ENCODE data around the gene COL3A1. TPM values are rescaled to one million over a fixed set of nuclear protein-coding genes. Genes with fewer than 3 reads are reported as not detected.

COL3A1 gene
- total and polyA plus RNA-seq, 2 of the 13 experiments (the other 11 are each of a cell fraction or from before 2014, with no cell fraction given): 0.04 TPM; not detected in 1

- no peaks in the 10 kb centered on the region for H4K20me1 ChIP-seq (ENCODE audit: insufficient read depth, low read length)
- no peak overlapping the region for H3K9ac ChIP-seq (ENCODE audit: insufficient read depth, low read depth, low read length)
- no peak overlapping the region for H3K4me2 ChIP-seq (ENCODE audit: low read depth, low read length)
- DNase-seq (ENCODE audit: low spot score): no peak
- 81% methylated on average over 4 of the region's 4 CpGs for WGBS (ENCODE audit: low lambda C conversion rate)
- no peaks in the 10 kb centered on the region for H3K27me3 ChIP-seq (ENCODE audit: control insufficient read depth in 1 of 2, insufficient read depth in 2 of 2, low read length in 2 of 2)
- H3K36me3 ChIP-seq (replicated peaks in 1 of 2; ENCODE audit: control insufficient read depth in 1 of 2, insufficient read depth in 2 of 2, low read length in 2 of 2): no peaks in the 10 kb centered on the region
- no peak for ATAC-seq
- H3K9me3 ChIP-seq (ENCODE audit: low read length): no peaks in the 10 kb centered on the region
- no peaks in the 10 kb centered on the region for H3K79me2 ChIP-seq (ENCODE audit: insufficient read depth, low read length)
- in situ Hi-C loops (cut with HindIII; ENCODE audit: extremely low pct_ligation_motif_present, low pct_unique_long_range_greater_than_20kb): no loop called here
- CTCF ChIA-PET (ENCODE audit: low intra/inter-chr PET ratio, low total read pairs): no interaction called here
- no TSS peak for BruUV-seq (replicated peaks)
- intact Hi-C loops (cut with micrococcal nuclease; ENCODE audit: unreplicated experiment): no loop called here
- no peak overlapping the region for H3K4me3 ChIP-seq (replicated peaks in 1 of 3; ENCODE audit: insufficient read depth in 1 of 3, low read depth in 2 of 3, low read length in 3 of 3)
- no peak overlapping the region for H2AFZ ChIP-seq (ENCODE audit: low read length)
- no peak for FAIRE-seq
- POLR2A ChIA-PET: no interaction called here
- peaks cover 19% of the 10 kb centered on the region for H3K4me1 ChIP-seq (ENCODE audit: insufficient read depth, low read length)
- H3K27ac ChIP-seq (ENCODE audit: extremely low read length, insufficient read depth, low read length): no peak overlapping the region
- no peak for TF ChIP-seq GPBP1L1 (CRISPR knock-in tag; IDR thresholded peaks at IDR 0.05)
- TF ChIP-seq PCBP1 (IDR thresholded peaks at IDR 0.05; ENCODE audit: borderline replicate concordance, low read depth, low read length): no peak
- no peak for TF ChIP-seq ZNF18 (CRISPR knock-in tag; IDR thresholded peaks at IDR 0.05; ENCODE audit: insufficient replicate concordance)
- no peak for TF ChIP-seq KIAA2018 (CRISPR knock-in tag; IDR thresholded peaks at IDR 0.05; ENCODE audit: borderline replicate concordance)
- TF ChIP-seq E2F5 (CRISPR knock-in tag; conservative IDR thresholded peaks at IDR 0.05): no peak
- TF ChIP-seq TEAD3 (CRISPR knock-in tag; optimal IDR thresholded peaks at IDR 0.05; ENCODE audit: borderline replicate concordance): no peak
- TF ChIP-seq ZNF414 (CRISPR knock-in tag; IDR thresholded peaks at IDR 0.05): no peak
- TF ChIP-seq CEBPG (CRISPR knock-in tag; IDR thresholded peaks at IDR 0.05): no peak
- no peak for TF ChIP-seq GATAD2A (CRISPR knock-in tag; IDR thresholded peaks at IDR 0.05)
Observed at GRCh38 chr2:189056200-189057106, 82.3 kb downstream of the COL3A1 start.
